Keratinocyte (primary cell): Measurements from ENCODE around the gene TPH1.

ENCODE experiments used
- EZH2 ChIP-seq: IDR thresholded peaks from one replicate; pipeline ENCODE4 v1.6.1; 2012; ENCODE audit warnings: inconsistent platforms, mild to moderate bottlenecking, low read length, moderate library complexity
- TF ChIP-seq, protein P1 (sequence below), 3 experiments: IDR thresholded peaks in 1 of 3; conservative IDR thresholded peaks in 1 of 3; optimal IDR thresholded peaks in 1 of 3; 2 replicates in 2 of 3; 3 replicates in 1 of 3; pipeline versions ENCODE3 to v1.5.1; 2011; ENCODE audit warnings: low read length in 3 of 3, mild to moderate bottlenecking in 3 of 3, moderate library complexity in 2 of 3, control low read depth in 1 of 3, inconsistent platforms in 1 of 3; ENCODE audit not compliant: insufficient read depth in 2 of 3; ENCODE audit errors: extremely low read depth in 1 of 3

- TF ChIP-seq, protein P1, sequence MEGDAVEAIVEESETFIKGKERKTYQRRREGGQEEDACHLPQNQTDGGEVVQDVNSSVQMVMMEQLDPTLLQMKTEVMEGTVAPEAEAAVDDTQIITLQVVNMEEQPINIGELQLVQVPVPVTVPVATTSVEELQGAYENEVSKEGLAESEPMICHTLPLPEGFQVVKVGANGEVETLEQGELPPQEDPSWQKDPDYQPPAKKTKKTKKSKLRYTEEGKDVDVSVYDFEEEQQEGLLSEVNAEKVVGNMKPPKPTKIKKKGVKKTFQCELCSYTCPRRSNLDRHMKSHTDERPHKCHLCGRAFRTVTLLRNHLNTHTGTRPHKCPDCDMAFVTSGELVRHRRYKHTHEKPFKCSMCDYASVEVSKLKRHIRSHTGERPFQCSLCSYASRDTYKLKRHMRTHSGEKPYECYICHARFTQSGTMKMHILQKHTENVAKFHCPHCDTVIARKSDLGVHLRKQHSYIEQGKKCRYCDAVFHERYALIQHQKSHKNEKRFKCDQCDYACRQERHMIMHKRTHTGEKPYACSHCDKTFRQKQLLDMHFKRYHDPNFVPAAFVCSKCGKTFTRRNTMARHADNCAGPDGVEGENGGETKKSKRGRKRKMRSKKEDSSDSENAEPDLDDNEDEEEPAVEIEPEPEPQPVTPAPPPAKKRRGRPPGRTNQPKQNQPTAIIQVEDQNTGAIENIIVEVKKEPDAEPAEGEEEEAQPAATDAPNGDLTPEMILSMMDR (optimal IDR thresholded peaks at IDR 0.05 in 1 of 3, IDR thresholded peaks at IDR 0.05 in 1 of 3, conservative IDR thresholded peaks at IDR 0.05 in 1 of 3; ENCODE audit: extremely low read depth in 1 of 3, insufficient read depth in 2 of 3, low read length in 3 of 3), result no peak
- TF ChIP-seq EZH2, result no peak
Measured at GRCh38 chr11:18027475-18027874, 18.6 kb downstream of the TPH1 start.
